Myocyte (in vitro differentiated cells): ENCODE measurements around the gene KIT. TPM values are rescaled to one million over a fixed set of nuclear protein-coding genes. Genes with fewer than 3 reads are reported as not detected.

Source experiments
- DNase-seq: peaks from one replicate; pipeline ENCODE4 v3.0.0-alpha.2; 2012; ENCODE audit warnings: low read depth
- total RNA-seq: library from RNA; depleted of rRNA; stranded (reverse); fragments of >200 nt; gene quantifications from 2 replicates; pipeline ENCODE4 v1.2.3, GENCODE V29; 2014

Gene KIT
- total RNA-seq, 1 donor from 2014 or later, result 0.03 TPM

GRCh38 chr4:54700986-54701385, 43.2 kb downstream of the KIT start:
- no peak for DNase-seq

GRCh38 chr4:54703182-54703581, 45.4 kb downstream of the KIT start:
- no peak for DNase-seq

- DNase-seq, result no peak
Observed at GRCh38 chr4:54707406-54707805, 49.6 kb downstream of the KIT start.

GRCh38 chr4:54708339-54709279, 50.9 kb downstream of the KIT start:
- no peak for DNase-seq

GRCh38 chr4:54709400-54709799, 51.6 kb downstream of the KIT start:
- DNase-seq, result peak; percentile 13

GRCh38 chr4:54712206-54712605, 54.4 kb downstream of the KIT start:
- no peak for DNase-seq

GRCh38 chr4:54714631-54715030, 56.9 kb downstream of the KIT start:
- DNase-seq, result no peak

- DNase-seq, result no peak
Observed at GRCh38 chr4:54716478-54717065, 58.8 kb downstream of the KIT start.

GRCh38 chr4:54717694-54718093, 59.9 kb downstream of the KIT start:
- no peak for DNase-seq

- DNase-seq, result no peak
Observed at GRCh38 chr4:54719378-54719777, 61.6 kb downstream of the KIT start.

GRCh38 chr4:54723220-54723619, 65.5 kb downstream of the KIT start:
- DNase-seq, result no peak

GRCh38 chr4:54723820-54724219, 66.1 kb downstream of the KIT start:
- no peak for DNase-seq

- DNase-seq, result no peak
Observed at GRCh38 chr4:54726907-54727306, 69.2 kb downstream of the KIT start.

- no peak for DNase-seq
Observed at GRCh38 chr4:54727346-54727745, 69.6 kb downstream of the KIT start.

GRCh38 chr4:54728368-54728767, 70.6 kb downstream of the KIT start:
- DNase-seq, result no peak

GRCh38 chr4:54729256-54729655, 71.5 kb downstream of the KIT start:
- no peak for DNase-seq

GRCh38 chr4:54730581-54730980, 72.8 kb downstream of the KIT start:
- no peak for DNase-seq

- DNase-seq, result no peak
Observed at GRCh38 chr4:54731552-54731951, 73.8 kb downstream of the KIT start.

GRCh38 chr4:54731976-54732375, 74.2 kb downstream of the KIT start:
- DNase-seq, result no peak

- no peak for DNase-seq
Observed at GRCh38 chr4:54737421-54737820, 79.7 kb downstream of the KIT start.

- DNase-seq, result no peak
Observed at GRCh38 chr4:54741202-54741601, 83.4 kb downstream of the KIT start.

GRCh38 chr4:54742636-54743399, 85.1 kb downstream of the KIT start:
- DNase-seq, result no peak
